Keratinocyte (primary cell): Measurements from ENCODE around the gene CLDN3. TPM values are rescaled to one million over a fixed set of nuclear protein-coding genes. Genes with fewer than 3 reads are reported as not detected.

ENCODE experiments used
- DNase-seq: peaks from one replicate; pipeline ENCODE4 v3.0.0-alpha.2; 2011; ENCODE audit warnings: low read depth, missing footprints, low spot score
- FAIRE-seq: peaks from 2 replicates; lab custom pipeline; 2011; peaks lifted over from hg19 to GRCh38; lab: Jason Lieb, UNC
- H2AFZ ChIP-seq: 2 replicates; pipeline ENCODE4 v1.6.0; 2012; ENCODE audit warnings: low read length, control low read depth, inconsistent platforms; ENCODE audit not compliant: control insufficient read depth
- H3K27ac ChIP-seq: 2 replicates; pipeline ENCODE4 v1.5.1; 2011; ENCODE audit warnings: low read length; ENCODE audit not compliant: control insufficient read depth, insufficient read depth
- H3K27me3 ChIP-seq: 3 replicates; pipeline ENCODE4 v1.6.0; 2011; ENCODE audit warnings: low read length; ENCODE audit not compliant: control insufficient read depth, insufficient read depth; ENCODE audit errors: extremely low read depth
- H3K36me3 ChIP-seq, 2 experiments: 2 replicates in 1 of 2; 3 replicates in 1 of 2; pipeline ENCODE4 v1.5.1; 2011; ENCODE audit warnings: low read length in 2 of 2, mild to moderate bottlenecking in 1 of 2; ENCODE audit not compliant: control insufficient read depth in 2 of 2, insufficient read depth in 2 of 2; ENCODE audit errors: extremely low read depth in 1 of 2
- H3K4me1 ChIP-seq: 3 replicates; pipeline ENCODE4 v1.5.1; 2011; ENCODE audit warnings: low read length; ENCODE audit not compliant: control insufficient read depth, insufficient read depth; ENCODE audit errors: extremely low read depth
- H3K4me2 ChIP-seq: 3 replicates; pipeline ENCODE4 v1.6.0; 2011; ENCODE audit warnings: low read depth, low read length; ENCODE audit not compliant: control insufficient read depth, insufficient read depth; ENCODE audit errors: extremely low read depth
- H3K4me3 ChIP-seq, 3 experiments: fragments of 200-600 bp in 1 of 3; sonication (generic) in 1 of 3; 2 replicates in 2 of 3; 3 replicates in 1 of 3; pipeline ENCODE4 v1.5.1; 2011 to 2016; ENCODE audit warnings: low read length in 3 of 3, mild to moderate bottlenecking in 3 of 3, control low read depth in 2 of 3, inconsistent platforms in 1 of 3, low read depth in 1 of 3, mixed read lengths in 1 of 3, mixed run types in 1 of 3, moderate library complexity in 1 of 3; ENCODE audit not compliant: control insufficient read depth in 2 of 3, insufficient read depth in 2 of 3; ENCODE audit errors: extremely low read depth in 1 of 3
- H3K79me2 ChIP-seq: 2 replicates; pipeline ENCODE4 v1.6.0; 2012; ENCODE audit warnings: low read length; ENCODE audit not compliant: control insufficient read depth, insufficient read depth
- H3K9ac ChIP-seq: 3 replicates; pipeline ENCODE4 v1.6.0; 2011; ENCODE audit warnings: low read length; ENCODE audit not compliant: control insufficient read depth, insufficient read depth; ENCODE audit errors: extremely low read depth
- H3K9me1 ChIP-seq: 3 replicates; pipeline ENCODE4 v1.6.0; 2011; ENCODE audit warnings: low read length; ENCODE audit not compliant: control insufficient read depth, insufficient read depth; ENCODE audit errors: extremely low read depth
- H3K9me3 ChIP-seq: 2 replicates; pipeline ENCODE4 v1.5.1; 2012; ENCODE audit warnings: low read depth, low read length; ENCODE audit not compliant: control insufficient read depth
- H4K20me1 ChIP-seq: 3 replicates; pipeline ENCODE4 v1.6.0; 2011; ENCODE audit warnings: low read length; ENCODE audit not compliant: control insufficient read depth, insufficient read depth; ENCODE audit errors: extremely low read depth
- EZH2 ChIP-seq: IDR thresholded peaks from one replicate; pipeline ENCODE4 v1.6.1; 2012; ENCODE audit warnings: inconsistent platforms, mild to moderate bottlenecking, low read length, moderate library complexity
- dilution Hi-C: fragments of 300-500 bp; cut with MboI; formaldehyde crosslinking; loops from one replicate; pipeline ENCODE4 v1.7.0; 2020; ENCODE audit warnings: low sequenced_read_pairs; ENCODE audit not compliant: extremely low pct_ligation_motif_present
- polyA plus RNA-seq, 5 experiments: library from polyadenylated mRNA; depleted of rRNA in 3 of 5; stranded (reverse) in 3 of 5; stranded (forward) in 1 of 5; unstranded in 1 of 5; fragments of >200 nt; gene quantifications; 1 replicate in 1 of 5; 2 replicates in 3 of 5; 3 replicates in 1 of 5; pipeline versions ENCODE4 v1.2.1 to v1.2.3, GENCODE V29; 2011 to 2012; ENCODE audit warnings: missing spikeins in 2 of 5, low read depth in 1 of 5, low replicate concordance in 1 of 5
- TF ChIP-seq, protein P1 (sequence below), 3 experiments: IDR thresholded peaks in 1 of 3; conservative IDR thresholded peaks in 1 of 3; optimal IDR thresholded peaks in 1 of 3; 2 replicates in 2 of 3; 3 replicates in 1 of 3; pipeline versions ENCODE3 to v1.5.1; 2011; ENCODE audit warnings: low read length in 3 of 3, mild to moderate bottlenecking in 3 of 3, moderate library complexity in 2 of 3, control low read depth in 1 of 3, inconsistent platforms in 1 of 3; ENCODE audit not compliant: insufficient read depth in 2 of 3; ENCODE audit errors: extremely low read depth in 1 of 3

Gene CLDN3
- polyA plus RNA-seq, 1 donor (not counting 4 experiments of a cell fraction or from before 2014, with no cell fraction given): not detected

DNA sequence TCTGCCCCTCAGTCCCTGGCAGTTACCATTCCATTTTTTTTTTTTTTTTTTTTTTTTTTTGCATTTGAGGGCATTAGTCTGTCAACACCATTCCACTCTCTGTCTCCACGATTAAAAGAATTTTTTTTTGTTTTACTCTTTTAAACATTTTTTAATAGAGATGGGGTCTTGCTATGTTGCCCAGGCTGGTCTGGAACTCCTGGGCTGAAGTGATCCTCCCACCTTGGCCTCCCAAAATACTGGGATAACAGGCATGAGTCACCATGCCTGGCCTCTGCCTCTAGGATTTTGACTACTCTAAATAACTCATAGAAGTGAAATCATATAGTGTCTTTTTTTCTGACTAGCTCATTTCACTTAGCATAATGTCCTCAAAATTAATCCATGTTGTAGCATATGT is 16.5 kb upstream of the CLDN3 start:
- H3K4me3 ChIP-seq: no peak overlapping the region
- H2AFZ ChIP-seq: no peak overlapping the region
- H3K9ac ChIP-seq: no peak overlapping the region
- dilution Hi-C loops: no loop called here
- H3K36me3 ChIP-seq: no peaks in the 10 kb centered on the region
- H3K4me2 ChIP-seq: no peak overlapping the region
- no peak overlapping the region for H3K27ac ChIP-seq
- H3K4me1 ChIP-seq: no peaks in the 10 kb centered on the region
- no peak for DNase-seq
- TF ChIP-seq EZH2: no peak
- TF ChIP-seq, protein P1, sequence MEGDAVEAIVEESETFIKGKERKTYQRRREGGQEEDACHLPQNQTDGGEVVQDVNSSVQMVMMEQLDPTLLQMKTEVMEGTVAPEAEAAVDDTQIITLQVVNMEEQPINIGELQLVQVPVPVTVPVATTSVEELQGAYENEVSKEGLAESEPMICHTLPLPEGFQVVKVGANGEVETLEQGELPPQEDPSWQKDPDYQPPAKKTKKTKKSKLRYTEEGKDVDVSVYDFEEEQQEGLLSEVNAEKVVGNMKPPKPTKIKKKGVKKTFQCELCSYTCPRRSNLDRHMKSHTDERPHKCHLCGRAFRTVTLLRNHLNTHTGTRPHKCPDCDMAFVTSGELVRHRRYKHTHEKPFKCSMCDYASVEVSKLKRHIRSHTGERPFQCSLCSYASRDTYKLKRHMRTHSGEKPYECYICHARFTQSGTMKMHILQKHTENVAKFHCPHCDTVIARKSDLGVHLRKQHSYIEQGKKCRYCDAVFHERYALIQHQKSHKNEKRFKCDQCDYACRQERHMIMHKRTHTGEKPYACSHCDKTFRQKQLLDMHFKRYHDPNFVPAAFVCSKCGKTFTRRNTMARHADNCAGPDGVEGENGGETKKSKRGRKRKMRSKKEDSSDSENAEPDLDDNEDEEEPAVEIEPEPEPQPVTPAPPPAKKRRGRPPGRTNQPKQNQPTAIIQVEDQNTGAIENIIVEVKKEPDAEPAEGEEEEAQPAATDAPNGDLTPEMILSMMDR (optimal IDR thresholded peaks at IDR 0.05 in 1 of 3, IDR thresholded peaks at IDR 0.05 in 1 of 3, conservative IDR thresholded peaks at IDR 0.05 in 1 of 3; ENCODE audit: extremely low read depth in 1 of 3, insufficient read depth in 2 of 3, low read length in 3 of 3): no peak
- H3K27me3 ChIP-seq: no peaks in the 10 kb centered on the region
- H3K9me3 ChIP-seq: no peaks in the 10 kb centered on the region
- no peaks in the 10 kb centered on the region for H4K20me1 ChIP-seq
- no peaks in the 10 kb centered on the region for H3K79me2 ChIP-seq
- FAIRE-seq: no peak
- no peaks in the 10 kb centered on the region for H3K9me1 ChIP-seq

GRCh38 chr7:73779517-73779916 is 9.4 kb upstream of the CLDN3 start:
- Histone ChIP-seq H3K36me3 (no peaks in the 10 kb centered on the region), H3K4me1 (no peaks in the 10 kb centered on the region), H3K27ac (no peak overlapping the region), H3K27me3 (no peaks in the 10 kb centered on the region), H3K4me2 (no peak overlapping the region), H4K20me1 (no peaks in the 10 kb centered on the region), H3K79me2 (no peaks in the 10 kb centered on the region), H3K9me1 (no peaks in the 10 kb centered on the region), H2AFZ (no peak overlapping the region), H3K4me3 (no peak overlapping the region), H3K9ac (no peak overlapping the region), H3K9me3 (no peaks in the 10 kb centered on the region)
- dilution Hi-C loops: no loop called here
- DNase-seq (no peak), FAIRE-seq (no peak)
- TF ChIP-seq, protein P1 (optimal IDR thresholded peaks at IDR 0.05 in 1 of 3, IDR thresholded peaks at IDR 0.05 in 1 of 3, conservative IDR thresholded peaks at IDR 0.05 in 1 of 3; ENCODE audit: extremely low read depth in 1 of 3, insufficient read depth in 2 of 3, low read length in 3 of 3): no peak
- TF ChIP-seq EZH2: no peak
